Fibroblast of skin of back (primary cell): Measurements from ENCODE around the gene ACOT11. TPM values are rescaled to one million over a fixed set of nuclear protein-coding genes. Genes with fewer than 3 reads are reported as not detected.
"Not testable (repeated sequence)": the region's sequence is repeated elsewhere in the genome, so short reads cannot be mapped to it uniquely, and the experiment has no call there.

ENCODE experiments used
- DNase-seq: peaks from one replicate; pipeline ENCODE4 v3.0.0-alpha.2; 2013
- polyA plus RNA-seq, 2 experiments: library from polyadenylated mRNA; unstranded; fragments of 120-200 nt; gene quantifications; one replicate each; pipeline ENCODE4 v1.2.1, GENCODE V29; 2013; ENCODE audit not compliant: insufficient read length in 2 of 2

Gene ACOT11
- polyA plus RNA-seq (2013, experiment 1 of 2; ENCODE audit: insufficient read length): 0.60 TPM
- 0.25 TPM for polyA plus RNA-seq (2013, experiment 2 of 2; ENCODE audit: insufficient read length)

DNA sequence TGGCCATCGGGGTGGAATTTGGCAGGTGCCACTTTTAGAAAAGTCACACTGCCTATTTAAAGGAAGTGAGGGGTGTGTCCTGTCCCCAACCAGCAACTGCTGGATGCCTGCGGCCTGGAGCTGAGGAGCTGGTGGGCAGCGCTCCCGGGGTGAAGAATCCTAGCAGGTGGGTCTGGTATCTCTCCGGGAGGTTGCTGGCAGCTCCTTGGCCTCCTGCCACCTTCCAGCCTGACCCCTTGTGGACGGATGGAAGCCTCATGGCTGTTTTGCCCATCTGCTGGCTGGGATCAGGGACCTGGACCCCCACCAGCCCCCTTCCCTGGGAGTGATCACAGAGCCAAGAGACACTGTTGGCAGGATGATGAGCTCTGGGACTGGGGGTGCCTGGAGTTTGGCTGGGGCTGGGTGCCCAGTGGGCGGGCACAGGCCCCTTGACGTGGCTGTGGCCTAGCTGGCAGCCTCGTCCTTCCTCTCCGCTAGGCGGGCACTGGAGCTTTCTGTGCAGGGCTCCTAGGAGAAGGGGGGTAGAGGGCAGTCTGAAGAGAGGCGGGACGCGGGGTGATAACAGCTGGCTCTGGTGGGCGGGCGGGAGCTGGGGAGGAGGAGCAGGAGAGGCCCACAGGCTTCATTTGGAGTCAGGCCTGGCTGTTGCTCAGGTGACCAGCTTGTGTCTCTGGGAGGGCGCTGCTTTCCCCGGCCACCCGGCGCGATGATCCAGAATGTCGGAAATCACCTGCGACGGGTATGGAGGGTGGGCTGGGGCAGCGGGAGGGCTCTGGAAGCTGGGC, at the start of gene ACOT11:
Gene ACOT11, plus strand, starts transcription at position 628 of the 788 bp plus-strand sequence. Its CDS starts 82 bp downstream, at position 710.
- peak; percentile 22 for DNase-seq

- DNase-seq: peak; percentile 43
Measured at GRCh38 chr1:54498383-54499096, 49.5 kb upstream of the ACOT11 start.

DNA sequence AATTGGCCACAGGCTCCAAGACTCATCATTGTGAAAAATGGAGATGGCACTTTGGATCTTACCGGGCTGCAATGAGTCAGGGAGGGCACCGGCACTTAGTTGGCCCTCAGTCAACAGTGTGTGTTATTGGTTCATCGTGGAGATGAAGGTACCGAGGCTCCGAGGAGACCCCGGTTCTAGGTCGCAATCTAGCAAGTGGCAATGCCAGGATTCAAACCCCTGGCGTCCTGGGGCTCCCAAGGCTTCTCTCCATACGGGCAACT, 49.0 kb upstream of the ACOT11 start:
- no peak for DNase-seq

DNA sequence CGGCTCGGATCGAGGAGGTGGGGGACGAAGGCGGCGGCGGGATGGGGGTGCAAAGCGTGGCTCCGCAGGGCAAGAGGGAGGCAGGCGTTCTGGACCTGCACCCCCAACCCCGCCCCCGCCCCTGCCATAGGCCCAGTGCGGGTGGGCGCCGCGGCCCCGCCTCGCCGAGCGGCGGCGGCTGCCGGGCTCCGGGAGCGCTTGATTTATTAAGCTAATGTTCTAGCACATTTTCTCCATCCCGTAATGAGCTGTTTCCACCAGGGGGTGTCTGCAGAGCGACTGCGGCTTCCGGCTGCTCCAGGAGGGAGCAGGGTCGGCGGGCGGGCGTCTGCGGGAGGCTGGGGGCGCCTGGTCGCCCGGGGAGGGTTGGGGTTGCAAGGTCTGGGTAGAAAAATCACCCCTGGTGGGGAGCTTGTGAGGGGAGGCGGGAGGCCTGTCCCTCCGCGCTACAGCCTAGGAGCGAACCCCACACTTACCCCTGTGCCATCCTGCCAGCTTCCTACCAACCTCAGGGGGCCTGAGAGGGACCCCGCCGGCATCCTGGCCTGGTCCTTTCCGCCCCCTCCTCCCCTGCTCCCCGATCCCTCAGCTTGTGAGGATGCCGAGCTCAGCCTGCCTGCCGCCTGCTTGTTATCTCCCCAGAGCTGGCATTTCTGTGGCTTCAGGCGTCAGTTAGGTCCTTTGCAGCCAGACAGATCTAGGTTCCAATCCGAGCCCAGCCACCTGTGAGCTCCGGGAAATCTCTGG, 48.5 kb upstream of the ACOT11 start:
- DNase-seq: peak; percentile 44

- DNase-seq: no peak
Measured at GRCh38 chr1:54500107-54500431, 48.0 kb upstream of the ACOT11 start.

- DNase-seq: no peak
Measured at GRCh38 chr1:54501849-54502248, 46.2 kb upstream of the ACOT11 start.

DNA sequence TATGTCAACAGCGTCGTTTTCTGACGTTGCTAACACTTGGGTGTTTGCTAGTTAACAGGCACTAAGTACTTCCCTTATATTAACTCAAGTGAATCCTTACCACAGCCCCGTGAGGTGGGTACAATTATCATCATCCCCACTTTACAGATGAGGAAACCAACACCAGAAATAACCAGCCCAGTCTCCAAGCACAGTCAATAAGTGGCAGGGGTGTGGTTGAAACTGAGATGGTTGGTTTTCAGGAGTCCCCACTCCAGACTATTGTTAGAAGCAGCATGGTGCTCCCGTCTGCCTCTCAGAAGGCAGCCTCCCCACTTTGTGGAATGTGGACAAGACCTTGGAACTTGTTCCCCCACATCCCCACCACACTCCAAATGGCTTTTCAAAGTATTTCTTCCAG, 45.7 kb upstream of the ACOT11 start:
- no peak for DNase-seq

DNA sequence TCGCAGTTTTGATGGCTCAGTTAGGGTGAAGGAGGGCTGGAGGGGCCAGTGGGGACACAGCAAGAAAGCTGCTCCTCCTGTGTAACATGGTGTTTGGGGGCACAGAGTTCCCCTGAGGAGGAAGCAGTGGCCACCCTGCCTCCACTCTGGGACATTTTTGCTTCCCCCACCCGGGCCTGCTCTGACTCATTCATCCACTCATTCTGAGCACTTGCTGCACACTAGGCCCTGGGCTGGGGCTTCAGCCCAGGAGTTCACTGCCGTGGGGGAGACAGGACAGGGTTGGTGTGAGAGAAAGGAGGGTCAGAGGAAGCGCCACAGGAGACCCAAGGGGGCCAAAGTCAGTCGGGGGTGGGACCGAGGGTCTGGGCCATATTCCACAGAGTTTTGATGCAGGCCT, 41.4 kb upstream of the ACOT11 start:
- DNase-seq: peak; percentile 36

DNA sequence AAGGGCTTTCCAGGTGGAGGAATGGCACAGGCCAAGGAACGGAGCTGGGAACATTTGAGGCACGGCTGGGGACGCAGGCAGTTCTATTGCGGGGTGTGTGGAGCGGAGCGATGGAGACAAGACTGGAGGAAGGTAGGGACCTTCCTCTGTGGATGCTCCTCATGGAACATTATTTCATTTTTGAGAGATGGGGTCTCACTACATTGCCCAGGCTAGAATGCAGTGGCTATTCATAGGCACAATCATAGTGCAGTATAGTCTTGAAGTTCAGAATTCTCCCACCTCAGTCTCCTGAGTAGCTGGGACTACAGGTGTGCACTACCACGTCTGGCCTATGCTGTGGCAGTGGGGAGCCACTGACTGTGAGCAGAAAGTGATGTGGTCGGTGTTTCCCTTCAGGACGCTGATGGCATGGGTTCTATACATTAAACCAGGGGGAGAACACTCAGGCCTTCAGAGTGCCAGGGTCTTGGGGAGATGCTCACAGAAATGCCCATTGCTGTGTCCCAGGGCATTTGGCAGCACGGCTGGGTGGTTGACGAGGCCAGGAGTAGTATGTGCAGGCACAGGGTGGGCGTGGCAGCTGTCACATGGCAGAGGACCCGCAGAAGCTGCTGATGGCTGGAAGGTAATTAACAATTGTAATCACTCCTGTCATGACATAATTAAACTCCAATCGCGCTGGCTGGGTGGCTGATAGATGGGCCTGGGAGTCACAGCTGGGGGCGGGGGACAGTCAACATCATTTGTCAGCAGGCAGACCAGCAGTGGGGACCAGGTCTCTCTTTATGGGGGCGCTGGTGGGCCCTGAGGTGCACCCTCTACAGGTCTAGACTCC, 40.8 kb upstream of the ACOT11 start:
- no peak for DNase-seq

DNA sequence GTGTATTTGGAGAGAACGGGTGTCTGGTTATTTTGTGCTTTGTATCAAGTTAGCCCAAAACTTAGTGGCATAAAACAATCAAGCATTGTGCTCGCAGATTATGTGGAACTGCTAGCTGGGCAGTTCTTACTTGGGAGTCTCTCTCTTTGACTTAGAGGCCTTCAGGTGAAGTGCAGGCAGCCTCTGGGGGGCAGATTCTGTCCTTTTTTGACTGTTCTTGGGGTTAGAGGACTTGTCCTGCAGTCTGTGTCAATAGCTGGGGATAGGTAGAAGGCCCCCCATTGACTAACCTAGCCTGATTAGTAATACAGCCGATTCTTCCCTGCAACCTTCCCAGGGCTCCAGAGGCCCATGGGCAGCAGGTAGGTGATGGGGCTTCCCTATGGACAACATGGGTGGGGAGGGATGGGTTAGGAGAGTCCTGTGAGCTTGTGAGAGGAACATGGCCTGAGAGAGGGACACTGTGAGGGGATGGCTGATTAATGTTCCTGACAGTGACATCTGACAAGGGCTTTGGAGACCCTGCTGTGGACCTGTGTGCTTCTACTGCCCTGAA, 37.2 kb upstream of the ACOT11 start:
- DNase-seq: no peak

DNA sequence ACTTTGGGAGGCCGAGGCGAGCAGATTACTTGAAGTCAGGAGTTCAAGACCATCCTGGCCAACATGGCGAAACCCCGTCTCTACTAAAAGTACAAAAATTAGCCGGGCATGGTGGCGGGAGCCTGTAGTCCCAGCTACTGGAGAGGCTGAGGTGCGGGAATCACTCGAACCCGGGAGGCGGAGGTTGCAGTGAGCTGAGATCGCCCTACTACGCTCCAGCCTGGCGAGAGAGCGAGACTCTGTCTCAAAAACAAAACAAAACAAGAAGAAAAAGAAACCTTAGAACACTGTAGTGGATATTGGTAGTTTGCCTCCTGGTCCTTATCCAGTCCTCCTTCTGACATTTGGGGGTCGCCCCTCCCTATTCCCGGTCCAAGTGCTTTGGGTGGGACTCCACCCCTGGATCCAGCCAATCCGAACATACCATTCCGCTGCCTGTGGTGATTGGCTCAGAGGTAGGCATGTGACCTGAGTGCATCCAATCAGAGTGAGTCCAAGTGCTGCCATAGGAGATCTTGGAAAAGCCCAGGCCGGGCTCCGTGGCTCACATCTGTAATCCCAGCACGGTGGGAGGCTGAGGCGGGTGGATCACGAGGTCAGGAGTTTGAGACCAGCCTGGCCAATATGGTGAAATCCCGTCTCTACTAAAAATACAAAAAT, 34.0 kb upstream of the ACOT11 start:
- not testable (repeated sequence) for DNase-seq

DNA sequence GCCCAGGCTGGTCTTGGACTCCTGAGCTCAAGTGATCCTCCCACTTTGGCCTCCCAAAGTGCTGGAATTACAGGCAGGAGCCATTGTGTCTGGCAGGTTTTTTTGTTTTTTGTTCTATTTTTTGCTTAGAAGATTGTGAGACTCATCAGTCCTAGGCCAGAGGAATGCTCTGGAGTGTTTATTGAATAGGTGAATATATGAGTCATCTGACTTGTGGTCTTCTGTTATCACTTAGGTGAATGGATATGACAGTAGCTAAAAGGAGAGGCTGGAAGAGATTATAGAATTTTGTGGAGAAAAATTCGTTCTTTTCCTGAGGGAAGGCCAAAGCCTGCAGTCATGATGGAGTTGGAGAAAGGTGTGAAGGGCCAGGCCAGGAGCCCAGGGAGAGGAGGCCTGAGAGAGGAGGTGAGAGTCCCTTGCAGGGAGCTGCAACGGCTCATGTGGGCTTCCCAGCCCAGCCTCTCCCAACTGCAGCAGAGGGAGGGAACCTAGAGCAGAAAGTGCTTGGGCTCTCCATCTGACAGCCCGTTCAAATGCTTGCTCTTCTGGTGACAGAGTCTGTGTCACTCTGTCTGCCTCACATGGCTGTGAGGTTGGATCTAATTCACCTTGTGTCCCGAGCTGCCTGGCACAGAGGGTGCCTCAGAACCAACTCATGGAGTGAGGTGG, 31.6 kb upstream of the ACOT11 start:
- DNase-seq: no peak

DNA sequence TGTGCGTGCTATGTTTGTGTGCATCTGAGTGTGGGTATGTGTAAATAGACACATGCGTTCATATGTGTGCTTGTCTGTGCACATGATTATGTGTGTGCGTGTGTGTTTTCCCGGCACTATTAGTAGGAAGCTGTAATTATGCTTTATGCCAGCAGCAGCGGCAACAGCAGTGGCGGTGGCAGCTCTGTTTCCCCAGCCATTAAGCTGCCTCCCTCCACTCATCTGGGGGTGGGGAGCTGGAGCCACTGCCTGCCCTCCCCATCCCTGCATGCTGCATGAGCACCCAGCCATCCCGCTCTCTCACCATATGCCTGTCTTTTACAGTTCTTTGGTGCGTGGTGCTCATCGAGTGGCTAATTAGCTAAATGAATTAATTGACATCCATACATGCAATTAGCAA, 30.5 kb upstream of the ACOT11 start:
- no peak for DNase-seq

GRCh38 chr1:54518489-54518888, 29.5 kb upstream of the ACOT11 start:
- no peak for DNase-seq

DNA sequence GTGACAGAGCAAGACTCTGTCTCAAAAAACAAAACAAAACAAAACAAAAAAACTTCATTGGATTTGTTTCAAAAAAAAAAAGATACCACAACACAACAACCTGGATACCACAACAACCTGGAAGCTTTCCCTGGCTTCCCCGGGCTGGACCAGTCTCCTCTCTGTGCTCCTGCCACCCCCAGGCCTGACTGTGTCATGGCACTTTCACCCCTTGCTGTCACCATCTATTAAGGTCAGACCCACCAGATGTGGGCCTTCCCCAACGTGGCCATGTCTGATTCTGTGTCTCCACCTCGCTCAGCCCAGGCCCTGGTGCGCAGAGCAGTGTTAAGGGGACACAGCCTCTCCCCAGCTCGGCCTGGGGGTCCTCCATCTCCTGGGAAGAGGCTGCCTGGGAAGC, 28.3 kb upstream of the ACOT11 start:
- DNase-seq: no peak

GRCh38 chr1:54520631-54521321, 27.3 kb upstream of the ACOT11 start:
- no peak for DNase-seq

DNA sequence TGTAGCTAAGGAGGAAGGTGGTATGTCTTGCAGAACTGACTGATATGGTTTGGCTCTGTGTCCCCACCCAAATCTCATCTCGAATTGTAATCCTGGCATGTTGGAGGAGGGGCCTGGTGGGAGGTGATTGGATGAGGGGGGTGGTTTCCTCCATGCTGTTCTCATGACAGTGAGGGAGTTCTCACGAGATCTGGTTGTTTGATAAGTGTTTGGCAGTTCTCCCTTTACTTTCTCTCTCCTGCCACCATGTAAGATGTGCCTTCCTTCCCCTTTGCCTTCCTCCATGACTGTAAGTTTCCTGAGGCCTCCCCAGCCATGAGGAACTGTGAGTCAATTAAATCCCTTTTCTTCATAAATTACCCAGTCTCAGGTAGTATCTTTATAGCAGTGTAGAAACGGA, 21.5 kb upstream of the ACOT11 start:
- DNase-seq: not testable (repeated sequence)

GRCh38 chr1:54528613-54529012, 19.4 kb upstream of the ACOT11 start:
- DNase-seq: no peak

- no peak for DNase-seq
Measured at GRCh38 chr1:54532033-54532432, 16.0 kb upstream of the ACOT11 start.

DNA sequence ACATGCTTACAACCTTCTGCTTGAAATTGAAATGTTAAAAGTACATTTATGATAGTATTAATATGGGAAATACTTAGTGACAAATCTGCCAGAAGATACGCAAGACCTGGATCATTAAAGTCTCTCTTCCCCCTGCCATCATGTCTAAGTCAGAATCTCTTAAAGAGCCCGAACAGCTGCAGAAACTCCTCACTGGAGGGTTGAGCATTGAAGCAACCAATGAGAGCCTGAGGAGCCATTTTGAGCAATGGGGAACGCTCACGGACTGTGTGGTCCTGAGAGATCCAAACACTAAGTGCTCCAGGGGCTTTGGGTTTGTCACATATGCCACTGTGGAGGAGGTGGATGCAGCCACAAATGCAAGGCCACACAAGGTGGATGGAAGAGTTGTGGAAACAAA, 11.4 kb upstream of the ACOT11 start:
- not testable (repeated sequence) for DNase-seq

DNA sequence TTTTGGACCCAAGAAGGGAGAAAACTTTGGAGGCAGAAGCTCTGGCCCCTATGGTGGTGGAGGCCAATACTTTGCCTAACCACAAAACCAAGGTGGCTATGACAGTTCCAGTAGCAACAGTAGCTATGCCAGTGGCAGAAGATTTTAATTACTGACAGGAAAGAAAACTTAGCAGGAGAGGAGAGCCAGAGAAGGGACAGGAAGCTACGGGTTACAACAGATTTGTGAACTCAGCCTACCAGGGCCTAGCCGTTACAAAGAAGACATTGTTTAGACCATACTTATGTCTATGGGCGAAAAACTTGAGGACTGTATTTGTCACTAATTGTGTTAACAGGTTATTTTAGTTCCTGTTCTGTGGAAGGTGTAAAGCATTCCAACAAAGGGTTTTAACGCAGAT, 10.4 kb upstream of the ACOT11 start:
- no peak for DNase-seq
